Cerebellar cortex (tissue), 1 donor: ENCODE results near the gene AGAP1.

Experiments
- DNase-seq: peaks from one replicate; pipeline ENCODE4 v3.0.0-alpha.2; 2015; ENCODE audit warnings: low spot score

The AGAP1 gene

DNA sequence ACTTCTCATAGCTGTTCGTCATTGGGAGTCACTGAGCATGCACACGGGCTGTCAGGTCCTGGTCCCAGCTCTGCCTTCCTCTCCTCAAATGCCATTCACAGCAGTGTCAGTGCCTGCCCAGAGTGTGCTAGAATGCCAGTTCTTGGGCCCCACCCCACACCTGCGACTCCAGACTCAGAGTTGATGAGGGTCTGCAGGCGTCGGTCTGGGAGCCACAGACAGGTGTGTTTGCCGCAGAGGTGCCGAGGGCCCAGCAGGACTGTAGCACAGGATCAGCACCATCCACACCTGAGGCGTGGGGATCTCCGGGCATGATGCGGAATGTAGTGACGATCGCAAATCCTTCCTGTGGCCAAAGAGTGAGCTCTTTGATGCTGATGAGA is 56.5 kb downstream of the AGAP1 start:
- no peak for DNase-seq

DNA sequence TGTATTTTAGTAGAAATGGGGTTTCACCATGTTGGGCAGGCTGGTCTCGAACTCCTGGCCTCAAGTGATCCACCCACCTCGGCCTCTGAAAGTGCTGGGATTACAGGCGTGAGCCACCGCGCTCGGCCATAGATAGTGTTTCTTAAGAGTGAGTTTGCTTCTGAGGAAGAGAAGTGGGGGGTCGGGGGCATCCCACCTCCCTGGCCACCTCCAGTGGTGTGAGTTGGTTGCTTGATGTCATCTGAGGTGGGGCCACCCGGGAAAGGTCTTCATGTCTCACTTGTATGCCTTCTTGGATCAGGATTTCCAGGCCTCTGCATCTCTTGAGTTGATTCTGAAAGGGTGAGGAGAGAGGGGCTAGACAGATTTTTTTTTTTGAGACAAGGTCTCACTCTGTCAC is 57.1 kb downstream of the AGAP1 start:
- no peak for DNase-seq

GRCh38 chr2:235551965-235552364 is 58.1 kb downstream of the AGAP1 start:
- peak; percentile 75 for DNase-seq

GRCh38 chr2:235552671-235553070 is 58.8 kb downstream of the AGAP1 start:
- DNase-seq = no peak

GRCh38 chr2:235553291-235553690 is 59.4 kb downstream of the AGAP1 start:
- no peak for DNase-seq

GRCh38 chr2:235553696-235554100 is 59.9 kb downstream of the AGAP1 start:
- no peak for DNase-seq

- DNase-seq = no peak
These were observed 60.5 kb downstream of the AGAP1 start for GRCh38 chr2:235554385-235554784.

- DNase-seq = no peak
These were observed 61.1 kb downstream of the AGAP1 start for GRCh38 chr2:235554936-235555335.

GRCh38 chr2:235555371-235555770 is 61.5 kb downstream of the AGAP1 start:
- no peak for DNase-seq

DNA sequence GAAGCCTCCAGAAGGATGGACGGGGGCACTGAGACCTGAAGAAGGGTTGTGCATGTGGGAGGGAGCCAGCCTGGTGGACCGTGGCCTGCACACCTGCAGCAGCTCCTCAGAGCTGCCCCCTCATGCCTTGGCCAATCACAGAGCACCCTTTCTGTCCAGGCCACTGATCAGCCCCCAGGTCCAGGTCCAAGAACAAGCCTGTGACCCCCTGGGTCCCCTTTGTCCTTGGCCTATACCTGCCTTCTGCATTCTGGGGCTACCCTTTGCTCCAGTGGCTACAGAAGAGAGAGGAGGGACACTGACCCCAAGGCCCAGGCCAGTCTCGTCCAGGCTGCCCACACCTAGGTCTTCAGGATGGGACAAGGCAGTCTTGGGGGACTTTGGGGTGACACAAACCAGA is 62.2 kb downstream of the AGAP1 start:
- DNase-seq = no peak

DNA sequence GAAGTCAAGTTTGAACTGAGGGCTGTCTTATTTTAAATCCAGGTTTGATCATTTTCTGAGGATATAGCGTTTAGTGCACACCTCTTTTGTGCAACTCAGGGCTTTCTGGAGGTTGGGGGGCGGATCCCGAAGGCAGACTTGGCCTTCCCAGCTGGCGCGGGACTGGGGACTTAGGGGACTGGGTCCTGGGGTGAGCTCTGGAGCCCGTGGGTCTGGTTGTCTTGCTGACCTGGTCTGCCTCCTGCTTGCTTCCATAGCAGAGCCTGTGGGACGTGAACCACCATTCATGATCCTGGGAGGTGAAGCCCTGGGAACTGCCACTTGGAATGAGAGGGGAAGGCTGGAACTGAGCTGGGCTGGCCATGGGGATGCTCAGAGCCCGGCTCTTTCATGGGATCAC is 63.1 kb downstream of the AGAP1 start:
- DNase-seq = no peak

- DNase-seq = no peak
These were observed 64.1 kb downstream of the AGAP1 start for GRCh38 chr2:235557903-235558302.

GRCh38 chr2:235558572-235558971 is 64.7 kb downstream of the AGAP1 start:
- no peak for DNase-seq

GRCh38 chr2:235560345-235560744 is 66.5 kb downstream of the AGAP1 start:
- DNase-seq = no peak

- no peak for DNase-seq
These were observed 67.6 kb downstream of the AGAP1 start for GRCh38 chr2:235561450-235561849.

- DNase-seq = no peak
These were observed 68.4 kb downstream of the AGAP1 start for GRCh38 chr2:235562065-235562747.

- DNase-seq = no peak
These were observed 69.4 kb downstream of the AGAP1 start for GRCh38 chr2:235563056-235563910.

DNA sequence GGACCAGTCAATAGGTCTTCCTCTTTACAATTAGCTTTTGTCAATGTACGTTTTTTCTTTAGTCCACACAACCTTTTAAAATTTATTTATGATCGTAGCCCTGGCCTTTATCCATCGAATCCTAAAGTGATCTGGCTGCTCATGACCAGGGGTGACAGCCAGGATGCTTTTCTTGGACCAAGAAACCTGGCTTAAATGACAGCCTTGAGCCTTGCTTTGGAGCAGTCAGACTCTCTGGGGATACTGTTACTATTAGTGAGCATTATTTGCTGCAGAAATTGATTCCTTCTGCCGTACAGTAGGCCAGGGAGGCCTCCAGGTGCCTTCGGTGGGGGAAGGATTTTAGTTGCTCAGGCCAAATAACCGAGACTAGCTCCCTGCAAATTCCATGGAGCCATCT is 70.2 kb downstream of the AGAP1 start:
- DNase-seq = no peak

DNA sequence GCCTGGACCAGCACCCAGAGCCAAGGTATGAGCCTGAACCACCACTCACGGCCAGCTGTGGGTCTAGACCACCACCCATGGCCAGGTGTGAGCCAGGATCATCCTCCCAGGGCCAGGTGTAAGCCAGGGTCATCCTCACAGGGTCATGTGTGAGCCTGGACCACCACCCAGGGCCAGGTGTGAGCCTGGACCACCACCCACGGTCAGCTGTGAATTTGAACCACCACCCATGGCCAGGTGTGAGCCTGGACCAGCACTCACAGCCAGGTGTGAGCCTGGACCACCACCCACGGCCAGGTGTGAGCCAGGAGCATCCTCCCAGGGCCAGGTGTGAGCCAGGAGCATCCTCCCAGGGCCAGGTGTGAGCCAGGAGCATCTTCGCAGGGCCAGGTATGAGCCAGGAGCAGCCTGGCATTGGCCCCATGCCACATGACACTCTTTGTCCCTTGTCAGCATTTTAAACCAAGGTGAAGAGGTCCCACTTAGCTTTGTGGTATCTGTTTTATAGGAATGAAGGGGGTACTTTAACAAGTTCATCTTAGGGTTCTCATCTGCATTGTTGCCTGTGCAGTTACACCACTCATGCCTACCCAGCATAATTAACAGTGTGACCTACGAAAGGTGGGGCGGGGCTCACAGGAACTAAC is 71.2 kb downstream of the AGAP1 start:
- DNase-seq = no peak

DNA sequence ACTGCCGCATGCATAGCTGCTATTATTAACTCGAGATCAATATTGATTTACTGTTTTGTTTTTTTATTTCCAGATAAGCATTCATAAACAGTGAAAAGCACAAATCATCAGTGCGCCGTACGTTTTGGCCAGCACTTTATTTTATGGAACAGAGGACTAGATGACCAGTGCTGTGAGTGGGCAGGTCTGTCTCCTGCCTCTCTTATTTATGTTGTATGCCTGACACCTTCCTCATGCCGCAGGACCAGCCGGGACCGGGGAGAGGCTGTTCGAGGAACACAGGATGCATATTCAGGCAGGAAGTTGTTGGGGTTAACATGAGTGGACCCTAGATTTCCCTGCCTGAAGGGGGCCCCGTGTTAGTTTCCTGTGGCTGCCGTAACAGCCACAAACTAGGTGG is 72.6 kb downstream of the AGAP1 start:
- DNase-seq = no peak

- no peak for DNase-seq
These were observed 73.2 kb downstream of the AGAP1 start for GRCh38 chr2:235566931-235567495.

DNA sequence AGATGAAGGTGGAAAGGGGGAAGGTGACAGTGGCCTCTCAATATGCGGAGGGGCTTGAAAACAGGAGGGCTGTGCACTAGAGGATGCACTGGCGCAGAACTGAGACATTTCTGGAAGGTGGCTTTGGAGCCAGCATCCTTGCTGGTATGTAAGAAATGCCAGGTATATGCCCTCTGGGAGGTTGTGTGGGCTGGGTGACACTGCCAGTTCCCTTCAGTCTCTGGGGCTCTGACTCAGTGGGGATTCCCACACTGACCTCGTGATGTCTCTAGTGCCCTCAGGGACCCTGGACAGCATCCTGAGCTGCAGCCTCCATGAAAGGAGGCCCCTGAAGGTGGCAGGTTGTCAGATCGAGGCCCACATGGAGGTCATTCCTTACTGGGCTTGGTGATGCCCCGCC is 74.0 kb downstream of the AGAP1 start:
- DNase-seq = no peak

- no peak for DNase-seq
These were observed 74.6 kb downstream of the AGAP1 start for GRCh38 chr2:235568431-235568830.
